ENCODE measurements around the gene TRAM2. TPM values are rescaled to one million over a fixed set of nuclear protein-coding genes. Genes with fewer than 3 reads are reported as not detected.

The TRAM2 gene
- total and polyA plus RNA-seq, 10 of the 15 experiments (the other 5 are each of a cell fraction or from before 2014, with no cell fraction given) = 2.5 to 15.0 (median 11.0) TPM

DNA sequence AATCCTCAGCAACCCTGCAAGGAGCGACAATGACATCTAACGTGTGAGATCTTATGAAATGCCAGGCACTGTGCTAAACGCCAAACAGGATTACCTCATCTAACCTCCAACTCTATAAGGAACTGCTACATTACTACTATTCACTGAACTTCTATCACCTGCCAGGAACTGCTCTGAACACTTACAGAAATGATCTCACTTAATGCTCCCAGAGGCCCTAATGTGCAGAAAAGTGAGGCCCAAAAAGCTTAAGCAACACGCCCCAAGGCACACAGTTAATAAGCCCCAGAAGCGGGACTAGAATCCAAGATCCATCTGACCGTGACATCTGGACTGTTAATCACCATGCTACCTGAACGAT lies 28.5 kb downstream of the TRAM2 start (continued):
- TF ChIP-seq EP300 (IDR thresholded peaks at IDR 0.05; ENCODE audit: borderline replicate concordance in 1 of 2, control insufficient read depth in 1 of 2, low read depth in 2 of 2, low read length in 2 of 2) (no peak), WRNIP1 (IDR thresholded peaks at IDR 0.05; ENCODE audit: borderline replicate concordance, low read depth, low read length) (no peak), ZNF274 (IDR thresholded peaks at IDR 0.05; ENCODE audit: insufficient read depth, insufficient read length) (no peak)

DNA sequence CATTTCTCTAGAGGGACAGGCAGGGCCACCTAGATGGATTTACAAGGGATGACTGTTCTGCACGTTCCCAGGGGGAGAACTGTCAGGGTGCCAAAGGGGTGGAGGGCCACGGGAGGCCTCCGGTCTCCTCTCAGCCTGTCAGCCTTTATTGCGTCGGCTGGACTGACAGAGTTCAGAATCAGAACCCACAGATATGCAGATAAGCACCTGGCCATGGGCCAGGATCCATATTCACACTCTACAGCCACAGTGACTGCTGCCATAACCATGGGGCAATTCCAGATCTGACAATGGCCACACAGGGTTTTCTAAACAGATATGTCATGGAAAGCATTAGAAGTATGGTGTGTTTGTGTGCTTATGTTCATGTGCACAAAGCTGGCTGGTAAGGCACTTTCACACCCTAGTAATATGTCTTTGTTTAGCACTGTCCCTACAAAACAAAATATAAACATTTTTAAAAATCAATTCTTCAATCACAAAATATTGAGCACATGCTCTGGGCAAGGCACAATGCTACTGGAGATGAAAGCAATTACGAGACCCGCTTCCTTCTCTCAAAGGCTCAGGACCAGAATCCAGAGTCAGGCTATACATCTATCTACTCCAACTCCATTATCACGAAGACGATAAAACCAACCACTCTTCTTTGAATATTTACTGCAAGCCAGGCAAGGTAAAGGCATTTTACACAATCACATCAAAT lies 29.1 kb downstream of the TRAM2 start:
- intact Hi-C loops (cut with micrococcal nuclease; ENCODE audit: unreplicated experiment) (no loop called here), in situ Hi-C loops (cut with MboI) (no loop called here)
- SMC1A ChIA-PET (ENCODE audit: uncharacterized antibody, unreplicated experiment) = interaction anchor here (1.1 to 3.3 kb wide), 3 partner anchors 11 to 23 kb away, joined by 3 to 19 read pairs (median 4); no protein-coding TSS in a partner anchor
- POLR2A ChIA-PET = interaction anchor here (1.2 kb wide), 1 partner anchor 12 kb away, joined by 3 read pairs; no protein-coding TSS in a partner anchor
- H3K9me3 ChIP-seq (replicated peaks; ENCODE audit: control insufficient read depth, insufficient read depth, low read length) = no peaks in the 10 kb centered on the region
- no peaks in the 10 kb centered on the region; a peak in 1 of 4 replicates for H3K36me3 ChIP-seq (ENCODE audit: control insufficient read depth in 2 of 2, insufficient read depth in 2 of 2, low read length in 1 of 2)
- no peak overlapping the region for H2AFZ ChIP-seq (ENCODE audit: control insufficient read depth, low read depth, low read length)
- no peak overlapping the region for H3K9ac ChIP-seq (ENCODE audit: control insufficient read depth, insufficient read depth, low read length)
- WGBS (ENCODE audit: insufficient coverage, insufficient replicate concordance, low lambda C conversion rate, missing lambda C conversion rate) = 86% methylated on average over 9 of the region's 9 CpGs
- no peak for FAIRE-seq
- H4K20me1 ChIP-seq (ENCODE audit: control insufficient read depth, insufficient read depth) = no peaks in the 10 kb centered on the region
- CTCF ChIA-PET = interaction anchor here (1.9 kb wide), 1 partner anchor 11 kb away, joined by 8 read pairs; no protein-coding TSS in a partner anchor
- H3K27ac ChIP-seq (ENCODE audit: control insufficient read depth, insufficient read depth) = no peak overlapping the region
- H3K4me2 ChIP-seq (ENCODE audit: control insufficient read depth, insufficient read depth) = no peak overlapping the region
- DNase-seq (ENCODE audit: low read depth, low spot score) = no peak
- no peak for TF ChIP-seq EGR1 (IDR thresholded peaks at IDR 0.05; ENCODE audit: borderline replicate concordance in 1 of 2, low read depth in 2 of 2, low read length in 2 of 2)
- TF ChIP-seq, protein P1, sequence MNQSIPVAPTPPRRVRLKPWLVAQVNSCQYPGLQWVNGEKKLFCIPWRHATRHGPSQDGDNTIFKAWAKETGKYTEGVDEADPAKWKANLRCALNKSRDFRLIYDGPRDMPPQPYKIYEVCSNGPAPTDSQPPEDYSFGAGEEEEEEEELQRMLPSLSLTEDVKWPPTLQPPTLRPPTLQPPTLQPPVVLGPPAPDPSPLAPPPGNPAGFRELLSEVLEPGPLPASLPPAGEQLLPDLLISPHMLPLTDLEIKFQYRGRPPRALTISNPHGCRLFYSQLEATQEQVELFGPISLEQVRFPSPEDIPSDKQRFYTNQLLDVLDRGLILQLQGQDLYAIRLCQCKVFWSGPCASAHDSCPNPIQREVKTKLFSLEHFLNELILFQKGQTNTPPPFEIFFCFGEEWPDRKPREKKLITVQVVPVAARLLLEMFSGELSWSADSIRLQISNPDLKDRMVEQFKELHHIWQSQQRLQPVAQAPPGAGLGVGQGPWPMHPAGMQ (IDR thresholded peaks at IDR 0.05; ENCODE audit: borderline replicate concordance) = no peak
- TF ChIP-seq RUNX3 (IDR thresholded peaks at IDR 0.05; ENCODE audit: low read length) = no peak
- TF ChIP-seq KAT2A (conservative IDR thresholded peaks at IDR 0.05; ENCODE audit: control insufficient read depth, low read depth, low read length) = no peak
- TF ChIP-seq, protein P2, sequence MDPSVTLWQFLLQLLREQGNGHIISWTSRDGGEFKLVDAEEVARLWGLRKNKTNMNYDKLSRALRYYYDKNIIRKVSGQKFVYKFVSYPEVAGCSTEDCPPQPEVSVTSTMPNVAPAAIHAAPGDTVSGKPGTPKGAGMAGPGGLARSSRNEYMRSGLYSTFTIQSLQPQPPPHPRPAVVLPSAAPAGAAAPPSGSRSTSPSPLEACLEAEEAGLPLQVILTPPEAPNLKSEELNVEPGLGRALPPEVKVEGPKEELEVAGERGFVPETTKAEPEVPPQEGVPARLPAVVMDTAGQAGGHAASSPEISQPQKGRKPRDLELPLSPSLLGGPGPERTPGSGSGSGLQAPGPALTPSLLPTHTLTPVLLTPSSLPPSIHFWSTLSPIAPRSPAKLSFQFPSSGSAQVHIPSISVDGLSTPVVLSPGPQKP (IDR thresholded peaks at IDR 0.05; ENCODE audit: low read depth, low read length) = no peak
- TF ChIP-seq, protein P3, sequence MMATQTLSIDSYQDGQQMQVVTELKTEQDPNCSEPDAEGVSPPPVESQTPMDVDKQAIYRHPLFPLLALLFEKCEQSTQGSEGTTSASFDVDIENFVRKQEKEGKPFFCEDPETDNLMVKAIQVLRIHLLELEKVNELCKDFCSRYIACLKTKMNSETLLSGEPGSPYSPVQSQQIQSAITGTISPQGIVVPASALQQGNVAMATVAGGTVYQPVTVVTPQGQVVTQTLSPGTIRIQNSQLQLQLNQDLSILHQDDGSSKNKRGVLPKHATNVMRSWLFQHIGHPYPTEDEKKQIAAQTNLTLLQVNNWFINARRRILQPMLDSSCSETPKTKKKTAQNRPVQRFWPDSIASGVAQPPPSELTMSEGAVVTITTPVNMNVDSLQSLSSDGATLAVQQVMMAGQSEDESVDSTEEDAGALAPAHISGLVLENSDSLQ (IDR thresholded peaks at IDR 0.05) = no peak
- TF ChIP-seq STAT3 (IDR thresholded peaks at IDR 0.05; ENCODE audit: low read depth, low read length) = no peak
- RAD21 ChIA-PET (ENCODE audit: unreplicated experiment) = no interaction called here
- H3K4me3 ChIP-seq = no peak overlapping the region
- peaks cover 32% of the 10 kb centered on the region for H3K79me2 ChIP-seq (ENCODE audit: control insufficient read depth, insufficient read depth, low read length)
- H3K4me1 ChIP-seq (ENCODE audit: control insufficient read depth, insufficient read depth, low read length) = peaks cover 39% of the 10 kb centered on the region
- BruUV-seq (replicated peaks) = no TSS peak
- H3K27me3 ChIP-seq (replicated peaks in 1 of 2; ENCODE audit: control insufficient read depth in 2 of 2, insufficient read depth in 2 of 2, low read length in 1 of 2) = no peaks in the 10 kb centered on the region
- ATAC-seq = no peak
